SK-N-SH treated with all-trans-retinoic acid at 6 μM for 48 hours (cell line): ENCODE measurements around the gene DIDO1.

ENCODE experiments used
- CREB5 ChIP-seq: fragments of 250-450 bp; sonication (Bioruptor Pico); IDR thresholded peaks from 2 replicates; pipeline ENCODE4 v1.5.1; 2020; ENCODE audit warnings: low read depth, mild to moderate bottlenecking, moderate library complexity
- ESRRG ChIP-seq: fragments of 250-450 bp; sonication (Bioruptor Pico); IDR thresholded peaks from 2 replicates; pipeline ENCODE4 v1.6.1; 2021; ENCODE audit warnings: mild to moderate bottlenecking
- PATZ1 ChIP-seq: fragments of 250-450 bp; sonication (Bioruptor Pico); IDR thresholded peaks from 2 replicates; pipeline ENCODE4 v1.8.0; 2020; ENCODE audit warnings: mild to moderate bottlenecking, moderate library complexity, borderline replicate concordance
- POU6F1 ChIP-seq: fragments of 250-450 bp; sonication (Bioruptor Pico); IDR thresholded peaks from 2 replicates; pipeline ENCODE4 v1.8.0; 2021; ENCODE audit warnings: low read depth, mild to moderate bottlenecking, moderate library complexity, borderline replicate concordance
- TCF4 ChIP-seq: fragments of 250-450 bp; sonication (Bioruptor Pico); IDR thresholded peaks from 2 replicates; pipeline ENCODE4 v1.8.0; 2021; ENCODE audit warnings: mild to moderate bottlenecking, moderate library complexity, borderline replicate concordance
- TOX ChIP-seq: fragments of 250-450 bp; sonication (Bioruptor Pico); IDR thresholded peaks from 2 replicates; pipeline ENCODE4 v1.8.0; 2021; ENCODE audit warnings: mild to moderate bottlenecking, moderate library complexity, borderline replicate concordance
- ZFP30 ChIP-seq: fragments of 450-650 bp; formaldehyde crosslinking; IDR thresholded peaks from 2 replicates; pipeline ENCODE4 v1.5.0; 2022; ENCODE audit warnings: mild to moderate bottlenecking, moderate library complexity
- ZNF70 ChIP-seq: fragments of 450-650 bp; formaldehyde crosslinking; IDR thresholded peaks from 2 replicates; pipeline ENCODE4 v1.5.0; 2020; ENCODE audit warnings: mild to moderate bottlenecking, moderate library complexity

- no peak for TF ChIP-seq CREB5 (CRISPR knock-in tag)
- no peak for TF ChIP-seq ZNF70 (CRISPR knock-in tag)
- TF ChIP-seq ESRRG (CRISPR knock-in tag) = no peak
- TF ChIP-seq PATZ1 (CRISPR knock-in tag) = no peak
- no peak for TF ChIP-seq TCF4
- TF ChIP-seq TOX = no peak
- no peak for TF ChIP-seq POU6F1 (CRISPR knock-in tag)
- no peak for TF ChIP-seq ZFP30
These were observed 29.4 kb upstream of the DIDO1 start for GRCh38 chr20:62955519-62956386.
